Measurements from ENCODE around the gene MEIOC.
"Not testable (repeated sequence)": the region's sequence is repeated elsewhere in the genome, so short reads cannot be mapped to it uniquely, and the experiment has no call there.

Gene MEIOC

GRCh38 chr17:44653954-44654353 lies 2.3 kb upstream of the MEIOC start:
- Histone ChIP-seq H3K27ac (no peak overlapping the region), H3K4me3 (no peak overlapping the region), H3K36me3 (ENCODE audit: insufficient read depth, low read length) (no peaks in the 10 kb centered on the region), H3K9me3 (ENCODE audit: low read depth, low read length) (no peaks in the 10 kb centered on the region), H3K9ac (ENCODE audit: insufficient read length) (no peak overlapping the region)
- no peak for DNase-seq (ENCODE audit: low read depth, low spot score)
- no peak for TF ChIP-seq EZH2 (IDR thresholded peaks at IDR 0.05)
- TF ChIP-seq POLR2AphosphoS5 (IDR thresholded peaks at IDR 0.05; ENCODE audit: borderline replicate concordance, low read depth, low read length): no peak
- no peak for TF ChIP-seq FOXP2 (optimal IDR thresholded peaks at IDR 0.05; ENCODE audit: control extremely low read depth, extremely low read length, insufficient read depth)

GRCh38 chr17:44661835-44662234 lies 5.6 kb downstream of the MEIOC start:
- DNase-seq (ENCODE audit: low read depth, low spot score): no peak
- H3K9ac ChIP-seq (ENCODE audit: insufficient read length): no peak overlapping the region
- H3K9me3 ChIP-seq (ENCODE audit: low read depth, low read length): no peaks in the 10 kb centered on the region
- TF ChIP-seq FOXP2 (optimal IDR thresholded peaks at IDR 0.05; ENCODE audit: control extremely low read depth, extremely low read length, insufficient read depth) (no peak), EZH2 (IDR thresholded peaks at IDR 0.05) (no peak), POLR2AphosphoS5 (IDR thresholded peaks at IDR 0.05; ENCODE audit: borderline replicate concordance, low read depth, low read length) (no peak)
- no peaks in the 10 kb centered on the region for H3K36me3 ChIP-seq (ENCODE audit: insufficient read depth, low read length)
- no peak overlapping the region for H3K4me3 ChIP-seq
- H3K27ac ChIP-seq: no peak overlapping the region

GRCh38 chr17:44663095-44663494 lies 6.8 kb downstream of the MEIOC start:
- no peak for DNase-seq (ENCODE audit: low read depth, low spot score)
- TF ChIP-seq EZH2 (IDR thresholded peaks at IDR 0.05): no peak
- Histone ChIP-seq H3K4me3 (no peak overlapping the region), H3K9ac (ENCODE audit: insufficient read length) (no peak overlapping the region), H3K27ac (no peak overlapping the region), H3K36me3 (ENCODE audit: insufficient read depth, low read length) (no peaks in the 10 kb centered on the region), H3K9me3 (ENCODE audit: low read depth, low read length) (no peaks in the 10 kb centered on the region)

GRCh38 chr17:44664867-44665266 lies 8.6 kb downstream of the MEIOC start:
- TF ChIP-seq EZH2 (IDR thresholded peaks at IDR 0.05) (no peak), FOXP2 (optimal IDR thresholded peaks at IDR 0.05; ENCODE audit: control extremely low read depth, extremely low read length, insufficient read depth) (no peak), POLR2AphosphoS5 (IDR thresholded peaks at IDR 0.05; ENCODE audit: borderline replicate concordance, low read depth, low read length) (no peak)
- Histone ChIP-seq H3K27ac (no peak overlapping the region), H3K36me3 (ENCODE audit: insufficient read depth, low read length) (no peaks in the 10 kb centered on the region), H3K9ac (ENCODE audit: insufficient read length) (no peak overlapping the region), H3K4me3 (no peak overlapping the region), H3K9me3 (ENCODE audit: low read depth, low read length) (no peaks in the 10 kb centered on the region)
- no peak for DNase-seq (ENCODE audit: low read depth, low spot score)

- no peak for DNase-seq (ENCODE audit: low read depth, low spot score)
- Histone ChIP-seq H3K4me3 (0 out of 2 replicates have a peak overlapping the region, but pooled peaks have one; percentile 33), H3K9me3 (ENCODE audit: low read depth, low read length) (no peaks in the 10 kb centered on the region), H3K27ac (peak overlapping the region; percentile 58; the same call in 1 of the 2 replicates), H3K9ac (ENCODE audit: insufficient read length) (no peak overlapping the region), H3K36me3 (ENCODE audit: insufficient read depth, low read length) (no peaks in the 10 kb centered on the region)
- TF ChIP-seq POLR2AphosphoS5 (IDR thresholded peaks at IDR 0.05; ENCODE audit: borderline replicate concordance, low read depth, low read length) (no peak), FOXP2 (optimal IDR thresholded peaks at IDR 0.05; ENCODE audit: control extremely low read depth, extremely low read length, insufficient read depth) (no peak), EZH2 (IDR thresholded peaks at IDR 0.05) (no peak)
These were observed 9.7 kb downstream of the MEIOC start for GRCh38 chr17:44666006-44666405.

- H3K27ac ChIP-seq: peak overlapping the region; percentile 65; the same call in 1 of the 2 replicates
- H3K9me3 ChIP-seq (ENCODE audit: low read depth, low read length): no peaks in the 10 kb centered on the region
- TF ChIP-seq EZH2 (IDR thresholded peaks at IDR 0.05): no peak
- no peak for TF ChIP-seq POLR2AphosphoS5 (IDR thresholded peaks at IDR 0.05; ENCODE audit: borderline replicate concordance, low read depth, low read length)
- no peak for TF ChIP-seq FOXP2 (optimal IDR thresholded peaks at IDR 0.05; ENCODE audit: control extremely low read depth, extremely low read length, insufficient read depth)
- DNase-seq (ENCODE audit: low read depth, low spot score): no peak
- H3K4me3 ChIP-seq: no peak overlapping the region
- no peaks in the 10 kb centered on the region for H3K36me3 ChIP-seq (ENCODE audit: insufficient read depth, low read length)
- H3K9ac ChIP-seq (ENCODE audit: insufficient read length): peak overlapping the region; percentile 16
These were observed 16.3 kb downstream of the MEIOC start for GRCh38 chr17:44672479-44673093.

GRCh38 chr17:44673893-44674292 lies 17.6 kb downstream of the MEIOC start:
- no peak for TF ChIP-seq FOXP2 (optimal IDR thresholded peaks at IDR 0.05; ENCODE audit: control extremely low read depth, extremely low read length, insufficient read depth)
- no peak for TF ChIP-seq EZH2 (IDR thresholded peaks at IDR 0.05)
- no peak for TF ChIP-seq POLR2AphosphoS5 (IDR thresholded peaks at IDR 0.05; ENCODE audit: borderline replicate concordance, low read depth, low read length)
- no peak for DNase-seq (ENCODE audit: low read depth, low spot score)
- no peak overlapping the region for H3K9ac ChIP-seq (ENCODE audit: insufficient read length)
- H3K4me3 ChIP-seq: no peak overlapping the region
- no peaks in the 10 kb centered on the region for H3K9me3 ChIP-seq (ENCODE audit: low read depth, low read length)
- H3K27ac ChIP-seq: no peak overlapping the region; the same call in 1 of the 2 replicates
- H3K36me3 ChIP-seq (ENCODE audit: insufficient read depth, low read length): peaks cover 12% of the 10 kb centered on the region; the same call in 1 of the 2 replicates

GRCh38 chr17:44677136-44677535 lies 20.9 kb downstream of the MEIOC start:
- Histone ChIP-seq H3K36me3 (ENCODE audit: insufficient read depth, low read length) (peaks cover 23% of the 10 kb centered on the region), H3K9ac (ENCODE audit: insufficient read length) (no peak overlapping the region), H3K4me3 (no peak overlapping the region), H3K27ac (0 out of 2 replicates have a peak overlapping the region, but pooled peaks have one; percentile 0), H3K9me3 (ENCODE audit: low read depth, low read length) (no peaks in the 10 kb centered on the region)
- no peak for DNase-seq (ENCODE audit: low read depth, low spot score)
- TF ChIP-seq POLR2AphosphoS5 (IDR thresholded peaks at IDR 0.05; ENCODE audit: borderline replicate concordance, low read depth, low read length) (no peak), FOXP2 (optimal IDR thresholded peaks at IDR 0.05; ENCODE audit: control extremely low read depth, extremely low read length, insufficient read depth) (no peak), EZH2 (IDR thresholded peaks at IDR 0.05) (no peak)

GRCh38 chr17:44683303-44683702 lies 27.0 kb downstream of the MEIOC start:
- not testable (repeated sequence) for H3K4me3 ChIP-seq; H3K9me3 ChIP-seq (ENCODE audit: low read depth, low read length); H3K9ac ChIP-seq (ENCODE audit: insufficient read length); DNase-seq (ENCODE audit: low read depth, low spot score); H3K27ac ChIP-seq
- peaks cover 40% of the 10 kb centered on the region for H3K36me3 ChIP-seq (ENCODE audit: insufficient read depth, low read length)
